Endothelial cell of hepatic sinusoid (primary cell): ENCODE data around the gene NPNT.

Experiments
- in situ Hi-C: cut with HindIII; loops from 2 replicates; pipeline ENCODE4 v1.10.0; 2017; ENCODE audit warnings: low sequenced_read_pairs

NPNT gene

GRCh38 chr4:106017975-106018374, 122.7 kb downstream of the NPNT start:
- in situ Hi-C loops: no loop called here

- in situ Hi-C loops: no loop called here
Observed at GRCh38 chr4:106019771-106020170, 124.5 kb downstream of the NPNT start.
